KMS-11 (cell line): ENCODE results near the gene DCBLD2.

Source experiments
- H2AFZ ChIP-seq: fragments of 200-600 bp; sonication (generic); 2 replicates; pipeline ENCODE4 v1.6.1; 2016; ENCODE audit warnings: antibody characterized with exemption, mixed run types, low read depth
- H3K27ac ChIP-seq: fragments of 200-600 bp; sonication (generic); 2 replicates; pipeline ENCODE4 v1.6.1; 2016; ENCODE audit warnings: mild to moderate bottlenecking, mixed run types
- H3K27me3 ChIP-seq: fragments of 200-600 bp; sonication (generic); 2 replicates; pipeline ENCODE4 v1.6.1; 2017; ENCODE audit warnings: mild to moderate bottlenecking, low read depth, mixed run types, moderate library complexity; ENCODE audit not compliant: insufficient read depth
- H3K36me3 ChIP-seq: fragments of 200-600 bp; sonication (generic); 2 replicates; pipeline ENCODE4 v1.6.1; 2017; ENCODE audit warnings: mild to moderate bottlenecking, mixed run types; ENCODE audit not compliant: insufficient read depth
- H3K4me1 ChIP-seq: fragments of 200-600 bp; sonication (generic); 2 replicates; pipeline ENCODE4 v1.6.1; 2016; ENCODE audit warnings: mild to moderate bottlenecking, low read depth, mixed run types; ENCODE audit not compliant: poor library complexity, severe bottlenecking
- H3K4me2 ChIP-seq: fragments of 200-600 bp; sonication (generic); 2 replicates; pipeline ENCODE4 v1.7.0; 2016; ENCODE audit warnings: mild to moderate bottlenecking, mixed run types
- H3K4me3 ChIP-seq: fragments of 200-600 bp; sonication (generic); IDR thresholded peaks from 2 replicates; pipeline ENCODE4 v1.6.1; 2017; ENCODE audit warnings: low read depth, low read length, mixed read lengths; ENCODE audit not compliant: insufficient read depth
- H3K79me2 ChIP-seq: fragments of 200-600 bp; sonication (generic); 2 replicates; pipeline ENCODE4 v1.6.1; 2016; ENCODE audit warnings: low read depth, mixed run types; ENCODE audit not compliant: insufficient read depth
- H3K9ac ChIP-seq: fragments of 200-600 bp; sonication (generic); 2 replicates; pipeline ENCODE4 v1.6.1; 2016; ENCODE audit warnings: mild to moderate bottlenecking, mixed run types
- H4K20me1 ChIP-seq: fragments of 200-600 bp; sonication (generic); 2 replicates; pipeline ENCODE4 v1.6.1; 2016; ENCODE audit warnings: mild to moderate bottlenecking, mixed run types; ENCODE audit not compliant: insufficient read depth
- TF ChIP-seq, protein P1 (sequence below): fragments of 200-600 bp; sonication (generic); conservative IDR thresholded peaks from 2 replicates; pipeline ENCODE4 v1.6.1; 2017; ENCODE audit warnings: low read depth, mild to moderate bottlenecking, antibody characterized with exemption, low read length, moderate library complexity, mixed read lengths

The DCBLD2 gene

DNA sequence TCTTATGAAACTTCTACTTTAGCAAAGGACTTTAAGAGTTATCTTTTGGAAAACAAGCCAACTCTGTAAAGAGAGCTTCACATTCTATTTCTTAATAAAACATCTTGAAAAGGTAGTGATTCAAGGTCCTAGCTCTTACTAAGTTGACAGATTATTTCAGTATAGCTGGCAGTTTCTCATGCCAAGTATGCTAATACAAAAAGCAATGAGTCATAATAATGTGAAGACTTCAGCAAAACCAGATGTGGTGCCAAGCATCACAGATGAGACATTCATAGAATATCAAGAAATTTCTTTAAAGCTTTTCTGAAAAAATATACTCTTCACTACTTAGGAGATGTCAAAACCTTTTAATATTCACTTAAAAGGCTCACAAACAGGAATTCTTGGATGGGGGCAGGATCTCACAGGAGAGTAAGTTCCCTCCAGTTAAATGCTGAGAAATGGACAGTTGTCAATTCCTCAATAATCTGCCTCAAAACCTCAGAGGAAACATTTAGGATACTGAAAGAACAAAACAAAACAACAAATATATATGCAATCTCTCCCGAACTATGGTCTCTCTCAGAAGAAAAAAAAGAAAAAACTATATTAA, 45.6 kb downstream of the DCBLD2 start:
- no peaks in the 10 kb centered on the region for H3K4me1 ChIP-seq
- no peak overlapping the region for H3K9ac ChIP-seq
- H3K27me3 ChIP-seq = no peaks in the 10 kb centered on the region
- TF ChIP-seq, protein P1, sequence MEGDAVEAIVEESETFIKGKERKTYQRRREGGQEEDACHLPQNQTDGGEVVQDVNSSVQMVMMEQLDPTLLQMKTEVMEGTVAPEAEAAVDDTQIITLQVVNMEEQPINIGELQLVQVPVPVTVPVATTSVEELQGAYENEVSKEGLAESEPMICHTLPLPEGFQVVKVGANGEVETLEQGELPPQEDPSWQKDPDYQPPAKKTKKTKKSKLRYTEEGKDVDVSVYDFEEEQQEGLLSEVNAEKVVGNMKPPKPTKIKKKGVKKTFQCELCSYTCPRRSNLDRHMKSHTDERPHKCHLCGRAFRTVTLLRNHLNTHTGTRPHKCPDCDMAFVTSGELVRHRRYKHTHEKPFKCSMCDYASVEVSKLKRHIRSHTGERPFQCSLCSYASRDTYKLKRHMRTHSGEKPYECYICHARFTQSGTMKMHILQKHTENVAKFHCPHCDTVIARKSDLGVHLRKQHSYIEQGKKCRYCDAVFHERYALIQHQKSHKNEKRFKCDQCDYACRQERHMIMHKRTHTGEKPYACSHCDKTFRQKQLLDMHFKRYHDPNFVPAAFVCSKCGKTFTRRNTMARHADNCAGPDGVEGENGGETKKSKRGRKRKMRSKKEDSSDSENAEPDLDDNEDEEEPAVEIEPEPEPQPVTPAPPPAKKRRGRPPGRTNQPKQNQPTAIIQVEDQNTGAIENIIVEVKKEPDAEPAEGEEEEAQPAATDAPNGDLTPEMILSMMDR = no peak
- H3K36me3 ChIP-seq = no peaks in the 10 kb centered on the region
- H3K4me2 ChIP-seq = no peak overlapping the region
- H3K4me3 ChIP-seq = no peak overlapping the region
- H4K20me1 ChIP-seq = no peaks in the 10 kb centered on the region
- H2AFZ ChIP-seq = no peak overlapping the region
- H3K27ac ChIP-seq = no peak overlapping the region
- no peaks in the 10 kb centered on the region for H3K79me2 ChIP-seq

DNA sequence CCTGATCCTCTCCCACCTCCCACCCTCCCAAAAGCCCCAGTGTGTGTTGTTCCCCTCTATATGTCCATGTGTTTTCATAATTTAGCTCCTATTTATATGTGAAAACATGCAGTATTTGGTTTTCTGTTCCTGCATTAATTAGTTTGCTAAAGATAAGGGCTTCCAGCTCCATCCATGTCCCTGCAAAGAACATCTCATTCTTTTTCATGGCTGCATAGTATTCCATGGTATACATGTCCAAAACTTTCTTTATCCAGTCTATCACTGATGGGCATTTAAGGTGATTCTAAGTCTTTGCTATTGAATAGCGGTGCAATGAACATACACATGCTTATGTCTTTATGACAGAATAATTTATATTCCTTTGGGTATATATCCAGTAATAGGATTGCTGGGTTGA, 53.4 kb downstream of the DCBLD2 start:
- no peak overlapping the region for H3K9ac ChIP-seq
- peaks cover 4% of the 10 kb centered on the region; the same call in 1 of the 2 replicates for H3K36me3 ChIP-seq
- no peak overlapping the region for H2AFZ ChIP-seq
- H3K27ac ChIP-seq = no peak overlapping the region
- H3K27me3 ChIP-seq = no peaks in the 10 kb centered on the region
- H3K4me3 ChIP-seq = no peak overlapping the region
- H4K20me1 ChIP-seq = no peaks in the 10 kb centered on the region
- H3K4me1 ChIP-seq = no peaks in the 10 kb centered on the region
- H3K4me2 ChIP-seq = no peak overlapping the region
- TF ChIP-seq, protein P1 = no peak
- no peaks in the 10 kb centered on the region for H3K79me2 ChIP-seq

DNA sequence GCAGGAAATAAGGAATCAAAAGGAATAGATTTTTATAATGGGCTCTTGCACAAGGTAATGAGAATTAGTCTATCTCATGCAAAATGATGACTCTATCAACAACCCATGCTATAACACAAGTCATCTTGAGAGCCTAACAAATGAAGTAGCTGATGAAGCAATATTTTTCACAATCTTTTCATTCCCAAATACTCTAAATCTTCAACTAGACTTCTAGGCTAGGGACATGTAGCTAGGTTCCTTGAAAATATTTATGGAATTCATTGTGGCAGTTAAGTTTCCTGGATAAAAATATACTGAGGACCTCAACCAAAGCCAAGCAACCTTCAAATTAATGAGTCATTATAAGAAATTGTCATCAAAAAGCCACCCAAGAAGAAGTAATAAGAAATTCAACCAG, 55.4 kb downstream of the DCBLD2 start:
- Histone ChIP-seq H3K27me3 (no peaks in the 10 kb centered on the region), H2AFZ (no peak overlapping the region), H3K9ac (no peak overlapping the region), H3K79me2 (no peaks in the 10 kb centered on the region), H3K27ac (no peak overlapping the region), H3K36me3 (peaks cover 4% of the 10 kb centered on the region; the same call in 1 of the 2 replicates), H4K20me1 (no peaks in the 10 kb centered on the region), H3K4me1 (no peaks in the 10 kb centered on the region), H3K4me2 (no peak overlapping the region), H3K4me3 (no peak overlapping the region)
- TF ChIP-seq, protein P1 = no peak

DNA sequence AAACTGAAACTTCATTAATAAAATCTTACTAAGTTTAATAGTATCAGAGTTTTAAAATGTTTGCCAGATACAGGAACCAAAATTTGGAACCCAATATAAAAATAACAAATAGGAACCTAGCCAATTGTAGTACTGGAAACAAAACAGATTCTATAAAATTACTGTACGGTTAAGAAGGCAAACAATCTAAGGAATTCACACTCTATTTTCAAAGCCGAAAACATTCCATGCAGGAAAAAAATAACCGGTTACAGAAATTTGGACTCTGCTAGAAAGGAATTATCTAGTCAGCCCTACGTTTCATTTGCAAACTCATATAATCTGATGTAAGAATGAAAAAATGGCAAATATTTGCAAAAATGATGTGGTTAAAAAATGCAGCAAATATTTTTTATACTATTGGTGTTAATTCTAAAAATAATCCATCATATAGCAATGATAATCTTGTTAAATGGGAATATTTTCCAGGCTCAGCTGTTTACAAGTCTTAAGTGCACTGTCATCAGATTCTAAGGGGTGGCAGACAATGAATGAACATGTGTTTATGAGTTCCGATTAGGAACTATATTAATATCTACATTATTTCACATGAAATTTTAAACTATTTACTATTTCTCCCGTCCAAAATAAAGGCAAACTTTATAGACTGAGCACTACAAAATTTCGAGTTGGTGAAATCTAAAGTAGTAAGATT, 58.1 kb downstream of the DCBLD2 start:
- TF ChIP-seq, protein P1 = no peak
- H4K20me1 ChIP-seq = no peaks in the 10 kb centered on the region
- H3K4me3 ChIP-seq = no peak overlapping the region
- H2AFZ ChIP-seq = no peak overlapping the region
- peaks cover 4% of the 10 kb centered on the region; the same call in 1 of the 2 replicates for H3K36me3 ChIP-seq
- no peaks in the 10 kb centered on the region for H3K79me2 ChIP-seq
- H3K4me2 ChIP-seq = no peak overlapping the region
- H3K4me1 ChIP-seq = no peaks in the 10 kb centered on the region
- no peak overlapping the region for H3K9ac ChIP-seq
- H3K27me3 ChIP-seq = no peaks in the 10 kb centered on the region
- H3K27ac ChIP-seq = no peak overlapping the region
